ENCODE measurements around the gene GPR89B. TPM values are rescaled to one million over a fixed set of nuclear protein-coding genes. Genes with fewer than 3 reads are reported as not detected.
"Not testable (repeated sequence)": the region's sequence is repeated elsewhere in the genome, so short reads cannot be mapped to it uniquely, and the experiment has no call there.

Gene GPR89B
- total RNA-seq, 1 experiment from 2014 or later: 14.9 TPM

DNA sequence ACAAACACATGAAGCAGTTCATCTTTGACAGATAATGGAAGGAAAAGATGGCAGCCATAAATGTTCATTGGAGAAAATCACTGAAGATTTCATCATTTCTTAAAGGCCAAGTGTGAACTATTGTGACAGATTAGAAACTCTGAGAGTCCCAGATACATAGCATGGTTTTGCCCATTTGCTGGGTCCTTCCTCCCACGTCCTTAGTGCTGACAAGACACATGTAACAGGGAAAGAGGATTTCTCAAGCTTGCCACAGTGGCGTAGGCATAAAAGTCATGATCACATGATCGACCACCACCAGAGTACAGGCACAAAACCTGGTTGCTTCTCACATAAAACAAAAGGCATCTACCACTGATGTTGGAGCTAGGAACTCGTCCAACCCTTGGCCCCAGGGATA is 98.8 kb downstream of the GPR89B start:
- not testable (repeated sequence) for DNase-seq (ENCODE audit: low read depth)

DNA sequence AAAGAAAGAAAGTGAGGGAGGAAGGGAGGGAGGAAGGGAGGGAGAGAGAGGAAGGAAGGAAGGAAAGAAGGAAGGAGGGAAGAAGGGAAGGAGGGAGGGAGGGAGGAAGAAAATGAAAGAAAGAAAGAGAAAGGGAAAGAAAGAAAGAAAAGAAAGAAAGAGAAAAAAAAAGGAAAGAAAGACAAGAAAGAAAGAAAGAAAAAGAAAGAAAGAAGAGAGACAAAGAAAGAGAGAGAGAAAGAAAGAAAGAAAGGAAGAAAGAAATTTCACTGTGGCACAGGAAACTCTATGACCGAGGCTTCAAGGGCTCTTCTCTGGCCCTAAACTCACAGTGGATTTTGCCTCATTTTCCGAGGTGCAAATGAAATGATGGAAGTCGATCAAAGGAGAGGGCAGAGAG is 104.0 kb downstream of the GPR89B start:
- not testable (repeated sequence) for DNase-seq (ENCODE audit: low read depth)

- DNase-seq (ENCODE audit: low read depth): not testable (repeated sequence)
These were observed 104.5 kb downstream of the GPR89B start for GRCh38 chr1:148032690-148033089.

DNA sequence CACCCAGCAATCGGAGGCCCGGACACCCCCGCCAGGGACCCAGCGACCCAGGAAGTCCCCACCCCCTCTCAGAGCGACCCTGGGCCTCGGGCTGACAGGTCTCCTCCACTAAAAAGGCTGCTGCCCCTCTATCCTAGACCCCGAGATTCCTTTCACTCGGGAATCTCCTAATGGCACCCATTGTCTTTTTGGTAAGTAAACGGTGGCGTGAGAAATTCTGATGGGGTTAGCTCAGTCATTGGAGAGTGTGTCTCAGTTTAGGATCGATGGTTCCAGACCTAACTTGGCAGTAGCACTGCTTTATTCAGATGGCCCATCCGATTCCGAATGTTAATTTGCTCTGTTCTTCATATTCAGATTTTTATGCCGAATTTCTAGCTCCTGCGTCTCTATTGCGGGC is 104.9 kb downstream of the GPR89B start:
- not testable (repeated sequence) for DNase-seq (ENCODE audit: low read depth)

DNA sequence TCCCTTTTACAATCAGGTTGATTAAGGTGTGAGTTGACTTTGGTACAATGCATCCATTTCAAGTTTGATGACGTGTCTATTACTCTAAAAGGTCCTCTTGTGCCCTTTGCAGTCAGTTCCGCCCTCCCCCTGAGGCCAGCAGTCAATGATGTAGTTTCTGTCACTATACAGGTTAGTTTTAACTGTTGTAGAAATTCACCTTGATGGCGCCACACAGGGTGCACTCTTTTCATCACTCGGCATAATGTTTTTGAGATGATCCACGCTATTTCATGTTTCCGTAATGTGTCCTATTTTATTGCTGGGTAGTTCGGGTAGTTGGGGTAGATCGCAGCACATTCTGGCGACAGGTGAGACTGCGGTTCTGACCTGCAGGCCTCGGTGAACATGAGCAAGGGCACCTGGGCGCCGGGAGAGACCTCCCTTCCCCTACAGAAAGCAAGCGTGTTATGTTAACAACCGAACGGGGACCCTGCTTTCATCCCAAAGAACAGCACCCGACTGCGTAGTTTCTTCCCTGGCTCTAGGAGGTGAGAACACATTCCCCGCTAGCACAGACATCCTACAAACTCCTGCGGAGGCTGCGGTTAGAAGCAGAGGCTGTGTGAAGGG is 109.7 kb downstream of the GPR89B start:
- not testable (repeated sequence) for DNase-seq (ENCODE audit: low read depth)

DNA sequence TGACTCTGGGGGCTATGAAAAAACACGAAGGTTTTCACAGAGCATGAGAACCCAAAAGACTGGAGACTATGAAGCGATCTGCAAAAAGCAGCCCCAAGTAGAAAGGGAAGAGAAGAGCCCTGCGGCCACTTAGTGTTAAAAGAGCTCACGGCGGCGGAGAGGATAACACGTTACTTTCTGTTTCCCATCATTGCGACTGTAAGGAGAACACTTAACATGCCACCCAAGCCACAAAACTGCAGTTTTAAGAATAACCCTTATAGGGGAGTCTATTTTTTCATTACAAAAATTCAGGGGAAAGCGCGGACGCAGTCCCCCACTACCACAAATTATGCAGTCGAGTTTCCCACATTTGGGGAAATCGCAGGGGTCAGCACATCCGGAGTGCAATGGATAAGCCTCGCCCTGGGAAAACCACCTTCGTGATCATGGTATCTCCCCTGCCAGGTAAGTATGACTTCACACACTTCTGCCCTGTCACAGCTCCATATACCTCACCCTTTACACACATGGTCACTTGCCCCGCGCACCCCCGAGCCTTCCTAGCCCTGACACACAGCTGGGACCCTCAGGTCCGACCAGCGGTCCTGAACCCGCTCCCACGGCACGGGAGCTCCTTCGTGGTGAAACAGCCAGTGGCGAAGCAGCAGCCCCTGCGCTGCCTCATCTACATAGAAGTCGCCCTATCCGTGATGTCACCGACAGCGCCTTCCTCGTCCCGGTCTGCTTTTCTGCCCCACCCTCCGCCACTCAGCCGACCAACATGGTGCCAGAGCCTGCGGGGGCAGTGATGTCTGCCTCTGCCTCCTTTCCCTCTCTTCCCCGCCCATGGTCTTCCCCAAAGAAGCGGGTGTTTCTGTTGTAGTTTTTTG is 110.5 kb downstream of the GPR89B start:
- DNase-seq (ENCODE audit: low read depth): peak; percentile 97

Other genes starting within 250 kb of the GPR89B start
- gene GJA5, start 167.8 kb upstream of the GPR89B start, total RNA-seq (2014; rRNA removed; shearing (Covaris generic)): 0.12 TPM in 1 of 2 replicates, not detected in the other
- 0.12 TPM in 1 of 2 replicates, not detected in the other for gene GJA8, start 25.6 kb upstream of the GPR89B start, total RNA-seq (2014; rRNA removed; shearing (Covaris generic))
- gene NBPF11, start 223.9 kb downstream of the GPR89B start, total RNA-seq (2014; rRNA removed; shearing (Covaris generic)): 2.5 and 2.7 TPM in 2 replicates

Measured in RPMI7951 (cell line).